Brain pericyte (primary cell): ENCODE data around the gene TNS4.
"Not testable (repeated sequence)": the region's sequence is repeated elsewhere in the genome, so short reads cannot be mapped to it uniquely, and the experiment has no call there.

ENCODE experiments used
- DNase-seq: peaks from one replicate; pipeline ENCODE4 v3.0.0-alpha.2; 2012; ENCODE audit warnings: low read depth, low spot score

Gene TNS4

GRCh38 chr17:40501499-40501911, at the start of gene TNS4:
Gene TNS4 (minus strand): TSS chr17:40501623. CDS start chr17:40496425, 5,198 bp downstream.
- DNase-seq: no peak

GRCh38 chr17:40550608-40551007, 49.2 kb upstream of the TNS4 start:
- DNase-seq: peak; percentile 92

GRCh38 chr17:40548982-40549685, 47.7 kb upstream of the TNS4 start:
- peak; percentile 98 for DNase-seq

GRCh38 chr17:40548491-40548981, 47.1 kb upstream of the TNS4 start:
- no peak for DNase-seq

GRCh38 chr17:40547785-40548478, 46.5 kb upstream of the TNS4 start:
- no peak for DNase-seq

GRCh38 chr17:40547079-40547784, 45.8 kb upstream of the TNS4 start:
- no peak for DNase-seq

GRCh38 chr17:40546497-40546896, 45.1 kb upstream of the TNS4 start:
- DNase-seq: not testable (repeated sequence)

- DNase-seq: no peak
These were observed 44.2 kb upstream of the TNS4 start for GRCh38 chr17:40545660-40546059.

GRCh38 chr17:40542558-40543411, 41.4 kb upstream of the TNS4 start:
- peak; percentile 100 for DNase-seq

- no peak for DNase-seq
These were observed 40.6 kb upstream of the TNS4 start for GRCh38 chr17:40541873-40542557.

- DNase-seq: no peak
These were observed 39.8 kb upstream of the TNS4 start for GRCh38 chr17:40541060-40541872.

- DNase-seq: no peak
These were observed 39.0 kb upstream of the TNS4 start for GRCh38 chr17:40540448-40540847.

GRCh38 chr17:40539711-40540411, 38.4 kb upstream of the TNS4 start:
- DNase-seq: no peak

GRCh38 chr17:40538936-40539705, 37.7 kb upstream of the TNS4 start:
- DNase-seq: no peak

- no peak for DNase-seq
These were observed 36.9 kb upstream of the TNS4 start for GRCh38 chr17:40538019-40538935.

- DNase-seq: no peak
These were observed 35.1 kb upstream of the TNS4 start for GRCh38 chr17:40536295-40537171.

GRCh38 chr17:40535924-40536294, 34.5 kb upstream of the TNS4 start:
- no peak for DNase-seq
